GM12875 (cell line): ENCODE results near the gene PNLDC1.

ENCODE experiments used
- H3K4me3 ChIP-seq: one replicate; pipeline ENCODE4 v1.5.1; 2011; ENCODE audit warnings: low read depth, low read length, control low read depth
- TF ChIP-seq, protein P1 (sequence below): IDR thresholded peaks from 2 replicates; pipeline ENCODE4 v1.5.1; 2011; ENCODE audit warnings: low read depth, mild to moderate bottlenecking, control low read depth, inconsistent platforms, low read length, moderate library complexity, borderline replicate concordance; ENCODE audit not compliant: insufficient read depth

The PNLDC1 gene, protein sequence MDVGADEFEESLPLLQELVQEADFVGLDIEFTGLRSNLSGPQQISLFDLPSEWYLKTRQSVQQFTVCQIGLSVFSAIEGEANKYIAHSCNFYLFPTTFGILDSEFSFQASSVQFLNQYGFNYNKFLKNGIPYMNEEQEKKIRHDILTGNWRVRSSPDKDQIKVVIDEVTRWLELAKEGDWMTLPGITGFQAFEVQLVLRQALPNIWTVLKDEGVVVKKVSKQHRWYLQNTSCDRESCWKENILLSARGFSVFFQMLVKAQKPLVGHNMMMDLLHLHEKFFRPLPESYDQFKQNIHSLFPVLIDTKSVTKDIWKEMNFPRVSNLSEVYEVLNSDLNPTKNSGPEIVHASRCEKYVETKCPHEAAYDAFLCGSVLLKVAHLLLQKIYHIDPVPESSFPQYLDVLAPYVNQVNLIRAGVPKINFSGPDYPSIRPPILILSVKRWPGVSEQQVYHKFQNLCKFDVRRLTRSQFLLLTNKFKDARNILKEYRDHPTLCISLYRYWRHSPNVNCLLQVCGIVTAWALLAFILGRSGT

GRCh38 chr6:159800141-159800865, at the start of gene PNLDC1:
TSS of gene PNLDC1 (plus strand) at chr6:159800276. CDS start at chr6:159800308, 32 bp downstream.
- TF ChIP-seq, protein P1, sequence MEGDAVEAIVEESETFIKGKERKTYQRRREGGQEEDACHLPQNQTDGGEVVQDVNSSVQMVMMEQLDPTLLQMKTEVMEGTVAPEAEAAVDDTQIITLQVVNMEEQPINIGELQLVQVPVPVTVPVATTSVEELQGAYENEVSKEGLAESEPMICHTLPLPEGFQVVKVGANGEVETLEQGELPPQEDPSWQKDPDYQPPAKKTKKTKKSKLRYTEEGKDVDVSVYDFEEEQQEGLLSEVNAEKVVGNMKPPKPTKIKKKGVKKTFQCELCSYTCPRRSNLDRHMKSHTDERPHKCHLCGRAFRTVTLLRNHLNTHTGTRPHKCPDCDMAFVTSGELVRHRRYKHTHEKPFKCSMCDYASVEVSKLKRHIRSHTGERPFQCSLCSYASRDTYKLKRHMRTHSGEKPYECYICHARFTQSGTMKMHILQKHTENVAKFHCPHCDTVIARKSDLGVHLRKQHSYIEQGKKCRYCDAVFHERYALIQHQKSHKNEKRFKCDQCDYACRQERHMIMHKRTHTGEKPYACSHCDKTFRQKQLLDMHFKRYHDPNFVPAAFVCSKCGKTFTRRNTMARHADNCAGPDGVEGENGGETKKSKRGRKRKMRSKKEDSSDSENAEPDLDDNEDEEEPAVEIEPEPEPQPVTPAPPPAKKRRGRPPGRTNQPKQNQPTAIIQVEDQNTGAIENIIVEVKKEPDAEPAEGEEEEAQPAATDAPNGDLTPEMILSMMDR, result no peak

DNA sequence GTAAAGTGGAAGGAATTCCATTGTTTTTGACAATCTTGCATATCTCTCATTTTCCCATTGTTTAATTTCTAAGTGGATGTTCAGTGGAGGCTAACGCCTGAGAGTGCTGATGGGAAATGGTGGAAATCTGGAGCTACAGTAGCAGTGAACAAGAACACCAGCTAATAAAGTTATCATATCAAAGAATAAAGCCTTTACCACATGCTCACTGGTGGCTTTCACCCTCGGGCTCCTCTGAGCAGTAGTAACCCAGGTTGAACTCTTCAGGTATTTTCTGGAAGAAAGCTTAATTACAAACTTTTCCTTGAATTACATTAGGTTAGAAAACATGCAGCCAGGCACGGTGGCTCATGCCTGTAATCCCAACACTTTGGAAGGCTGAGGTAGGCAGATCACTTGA, 48.6 kb upstream of the PNLDC1 start:
- no peak overlapping the region for H3K4me3 ChIP-seq
- TF ChIP-seq, protein P1, result no peak

More at GRCh38 chr6:159800141-159800865, at the start of gene PNLDC1:
- H3K4me3 ChIP-seq, result no peak within 1 kb of the TSS

- no peak overlapping the region for H3K4me3 ChIP-seq
- TF ChIP-seq, protein P1, result no peak
Measured at GRCh38 chr6:159753081-159753872, 46.8 kb upstream of the PNLDC1 start.

GRCh38 chr6:159754401-159754800, 45.7 kb upstream of the PNLDC1 start:
- TF ChIP-seq, protein P1, result no peak
- no peak overlapping the region for H3K4me3 ChIP-seq

DNA sequence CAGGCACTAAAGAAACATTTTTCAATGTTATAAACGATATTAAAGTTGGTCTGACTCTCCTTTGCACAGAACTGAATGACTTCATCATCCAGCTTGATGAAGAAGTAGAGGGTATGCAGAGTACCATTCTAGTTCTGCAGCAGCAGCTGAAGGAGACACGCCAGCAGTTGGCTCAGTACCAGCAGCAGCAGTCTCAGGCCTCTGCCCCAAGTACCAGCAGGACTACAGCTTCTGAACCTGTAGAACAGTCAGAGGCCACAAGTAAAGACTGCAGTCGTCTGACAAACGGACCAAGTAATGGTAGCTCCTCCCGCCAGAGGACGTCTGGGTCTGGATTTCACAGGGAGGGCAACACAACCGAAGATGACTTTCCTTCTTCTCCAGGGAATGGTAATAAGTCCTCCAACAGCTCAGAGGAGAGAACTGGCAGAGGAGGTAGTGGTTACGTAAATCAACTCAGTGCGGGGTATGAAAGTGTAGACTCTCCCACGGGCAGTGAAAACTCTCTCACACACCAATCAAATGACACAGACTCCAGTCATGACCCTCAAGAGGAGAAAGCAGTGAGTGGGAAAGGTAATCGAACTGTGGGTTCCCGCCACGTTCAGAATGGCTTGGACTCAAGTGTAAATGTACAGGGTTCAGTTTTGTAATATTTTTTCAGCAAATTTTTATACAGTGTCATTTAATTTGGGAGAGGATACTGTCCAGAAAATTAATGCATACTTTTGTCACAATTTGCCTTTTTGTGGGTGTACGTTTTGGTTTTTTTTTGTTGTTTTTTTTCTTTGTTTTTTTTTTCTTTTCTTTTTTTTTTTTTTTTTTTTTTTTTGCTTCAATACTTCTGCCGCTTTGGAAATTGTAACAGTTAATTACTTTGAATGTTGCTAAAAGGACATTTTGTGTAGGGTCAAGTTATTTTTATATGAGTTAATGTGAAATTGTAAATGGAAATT, 44.8 kb upstream of the PNLDC1 start:
- TF ChIP-seq, protein P1, result no peak
- no peak overlapping the region for H3K4me3 ChIP-seq

DNA sequence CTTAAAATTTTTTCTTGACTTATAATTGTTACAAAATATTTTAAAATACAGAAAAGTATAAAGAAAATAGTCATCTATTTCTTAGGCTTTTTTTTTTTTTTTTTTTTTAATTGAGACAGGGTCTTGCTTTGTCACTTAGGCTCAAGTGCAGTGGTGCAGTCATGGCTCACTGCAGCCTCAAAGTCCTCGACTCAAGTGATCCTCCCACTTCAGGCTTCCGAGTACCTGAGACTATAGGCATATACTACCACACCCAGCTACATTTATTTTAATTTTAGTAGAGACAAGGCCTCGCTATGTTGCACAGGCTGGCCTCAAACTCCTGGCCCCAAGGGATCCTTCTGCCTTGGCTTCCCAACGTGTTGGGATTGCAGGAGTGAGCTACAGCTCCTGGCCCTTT, 43.6 kb upstream of the PNLDC1 start:
- TF ChIP-seq, protein P1, result no peak
- H3K4me3 ChIP-seq, result no peak overlapping the region
